ENCODE results near the gene ABI3.

- TF ChIP-seq, protein P1, sequence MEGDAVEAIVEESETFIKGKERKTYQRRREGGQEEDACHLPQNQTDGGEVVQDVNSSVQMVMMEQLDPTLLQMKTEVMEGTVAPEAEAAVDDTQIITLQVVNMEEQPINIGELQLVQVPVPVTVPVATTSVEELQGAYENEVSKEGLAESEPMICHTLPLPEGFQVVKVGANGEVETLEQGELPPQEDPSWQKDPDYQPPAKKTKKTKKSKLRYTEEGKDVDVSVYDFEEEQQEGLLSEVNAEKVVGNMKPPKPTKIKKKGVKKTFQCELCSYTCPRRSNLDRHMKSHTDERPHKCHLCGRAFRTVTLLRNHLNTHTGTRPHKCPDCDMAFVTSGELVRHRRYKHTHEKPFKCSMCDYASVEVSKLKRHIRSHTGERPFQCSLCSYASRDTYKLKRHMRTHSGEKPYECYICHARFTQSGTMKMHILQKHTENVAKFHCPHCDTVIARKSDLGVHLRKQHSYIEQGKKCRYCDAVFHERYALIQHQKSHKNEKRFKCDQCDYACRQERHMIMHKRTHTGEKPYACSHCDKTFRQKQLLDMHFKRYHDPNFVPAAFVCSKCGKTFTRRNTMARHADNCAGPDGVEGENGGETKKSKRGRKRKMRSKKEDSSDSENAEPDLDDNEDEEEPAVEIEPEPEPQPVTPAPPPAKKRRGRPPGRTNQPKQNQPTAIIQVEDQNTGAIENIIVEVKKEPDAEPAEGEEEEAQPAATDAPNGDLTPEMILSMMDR (conservative IDR thresholded peaks at IDR 0.05; ENCODE audit: low read depth, low read length): peak; percentile 51; the same call in 1 of the 2 replicates
- no peak for TF ChIP-seq EZH2 (IDR thresholded peaks at IDR 0.05; ENCODE audit: low read length, unreplicated experiment)
Measured at GRCh38 chr17:49218941-49219913, 8.7 kb downstream of the ABI3 start.

Measured in PC-3 (cell line).